Activated gamma-delta T cell treated with Interleukin-2 at 50 U/mL for 16 hours (primary cell): Measurements from ENCODE around the gene SYNDIG1L.
"Not testable (repeated sequence)": the region's sequence is repeated elsewhere in the genome, so short reads cannot be mapped to it uniquely, and the experiment has no call there.

Source experiments
- DNase-seq: peaks from one replicate; pipeline ENCODE4 v3.0.0-alpha.2; 2020

The SYNDIG1L gene

DNA sequence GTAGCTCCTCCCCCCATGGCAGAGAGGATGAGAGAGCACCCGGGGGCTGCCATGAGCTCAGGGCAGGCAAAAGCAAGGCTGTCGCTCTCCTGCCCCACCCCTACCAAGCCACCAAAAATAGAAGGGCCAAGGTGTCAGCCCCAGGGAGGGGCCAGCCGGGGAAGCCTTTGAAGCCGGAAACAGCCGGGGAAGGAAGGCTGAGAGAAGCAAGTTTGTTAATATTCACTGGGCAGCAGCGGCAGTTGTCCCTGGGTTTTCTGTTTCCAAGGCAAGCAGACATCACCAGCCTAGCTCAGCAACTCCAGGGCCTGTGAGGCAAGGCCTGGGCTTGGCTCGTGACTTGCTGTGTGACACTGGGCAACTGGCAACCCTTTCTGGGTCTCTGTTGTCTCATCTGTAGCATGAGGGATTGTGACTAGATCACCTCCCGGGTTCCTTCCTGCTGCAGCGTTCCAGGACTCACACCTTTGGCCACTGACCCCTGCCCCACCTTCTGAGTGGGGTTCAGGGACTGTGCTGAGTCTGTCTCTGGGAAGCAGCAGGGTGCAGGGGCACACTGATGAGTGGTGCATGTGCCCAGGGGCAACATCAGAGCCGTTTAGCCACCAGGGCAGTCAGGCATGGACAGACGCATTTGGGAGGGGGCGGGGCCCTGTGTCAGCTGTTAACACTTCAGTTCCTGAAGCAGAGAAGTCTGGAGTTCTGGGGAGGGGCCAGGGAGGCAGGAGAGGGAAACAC, 24.3 kb downstream of the SYNDIG1L start:
- DNase-seq: peak; percentile 64

DNA sequence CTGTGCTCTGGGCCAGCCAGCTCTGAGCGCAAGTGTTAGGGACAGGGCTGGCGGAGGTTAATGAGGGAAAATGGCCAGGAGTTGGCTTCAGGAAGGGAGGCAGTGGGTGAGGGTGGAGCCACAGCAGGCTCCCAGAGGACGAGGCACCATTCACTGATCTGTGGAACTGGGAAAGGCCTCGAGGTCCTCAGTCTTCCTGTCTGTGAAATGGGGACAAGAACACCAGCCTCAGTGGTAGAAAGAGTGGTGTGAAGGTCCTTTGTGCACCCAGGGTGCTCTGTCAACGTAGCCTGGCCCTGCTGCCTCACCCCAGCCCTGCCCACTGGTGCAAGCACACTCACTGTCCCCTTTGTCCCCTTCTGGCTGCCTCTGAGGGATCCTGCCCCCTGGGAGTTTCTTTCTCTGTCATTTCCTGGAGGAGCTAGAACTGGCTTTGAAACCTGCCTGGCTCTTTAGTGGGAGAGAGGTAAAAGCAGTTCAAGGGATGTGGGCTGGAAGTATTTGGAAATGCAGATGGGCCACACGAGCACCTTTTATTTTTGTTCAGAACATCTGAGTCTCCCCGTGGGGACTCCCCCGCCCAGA, 25.0 kb downstream of the SYNDIG1L start:
- no peak for DNase-seq

DNA sequence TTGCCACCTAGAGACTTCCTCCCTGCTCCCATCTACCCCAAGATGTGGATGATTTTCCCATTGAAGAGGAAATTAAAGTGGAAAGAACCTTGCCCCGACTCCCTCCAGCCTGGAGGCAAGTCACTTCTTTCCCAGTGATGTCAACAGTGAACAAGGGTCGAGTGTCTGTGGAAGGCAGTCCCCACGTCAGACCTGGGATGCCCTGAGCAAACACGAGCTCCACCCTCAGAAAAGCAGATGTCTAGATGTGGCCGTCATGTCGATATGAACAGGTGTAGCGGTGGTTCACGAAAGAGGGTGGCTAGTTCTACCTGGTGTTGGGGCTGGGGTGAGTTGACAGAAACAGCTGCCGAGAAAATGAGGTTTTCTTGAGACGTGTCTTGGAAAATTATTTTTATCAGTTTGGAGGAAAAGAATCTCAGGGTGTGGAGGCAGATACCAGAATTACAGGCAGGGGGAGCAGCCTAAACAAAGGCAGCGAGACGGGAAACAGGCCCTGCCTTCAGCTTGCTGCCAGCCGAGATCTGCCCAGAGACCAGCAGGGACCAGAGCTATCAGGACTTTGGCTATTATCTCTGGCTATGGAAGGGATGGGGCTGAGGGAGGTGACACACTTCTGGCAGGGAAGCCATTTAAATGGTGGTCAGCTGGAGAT, 25.9 kb downstream of the SYNDIG1L start:
- DNase-seq: no peak

DNA sequence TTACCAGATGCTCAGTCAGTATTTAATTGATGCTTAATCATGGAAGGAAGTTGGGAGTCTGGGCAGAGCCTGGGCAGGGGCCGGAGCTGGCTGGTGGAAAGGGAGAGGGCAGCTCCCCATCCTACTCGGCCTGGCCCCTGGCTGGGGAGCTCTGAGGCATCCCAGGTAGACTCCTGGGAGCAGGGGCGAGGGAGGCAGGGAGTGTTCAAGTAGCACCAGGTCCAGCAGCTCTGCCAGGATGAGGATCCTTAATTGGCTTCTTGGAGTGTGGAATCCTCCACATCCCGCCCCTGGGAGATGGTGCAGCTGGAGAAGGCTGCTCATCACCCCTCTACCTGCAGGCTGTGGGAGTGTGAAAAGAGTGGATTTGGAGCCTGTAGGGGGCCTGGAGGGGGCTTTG, 30.9 kb downstream of the SYNDIG1L start:
- no peak for DNase-seq

DNA sequence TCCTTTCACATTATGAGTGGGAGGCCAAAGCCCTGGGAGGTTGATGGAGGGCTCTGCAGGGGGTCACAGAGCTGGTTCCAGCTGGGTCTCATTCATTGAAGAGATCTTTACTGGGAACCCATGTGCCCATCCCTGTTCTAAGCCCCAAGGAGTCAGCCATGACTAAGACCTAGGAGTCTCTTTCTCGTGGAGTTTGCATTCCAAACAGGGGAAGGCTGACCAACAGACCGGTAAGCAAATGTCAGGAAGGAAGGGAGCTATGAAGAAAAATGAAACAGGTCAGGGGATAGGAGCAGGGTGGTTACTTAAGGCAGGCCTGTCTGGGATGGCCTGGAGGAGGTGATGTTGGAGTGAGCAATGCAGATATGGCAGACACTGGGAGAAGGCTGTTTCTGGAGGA, 31.5 kb downstream of the SYNDIG1L start:
- no peak for DNase-seq

DNA sequence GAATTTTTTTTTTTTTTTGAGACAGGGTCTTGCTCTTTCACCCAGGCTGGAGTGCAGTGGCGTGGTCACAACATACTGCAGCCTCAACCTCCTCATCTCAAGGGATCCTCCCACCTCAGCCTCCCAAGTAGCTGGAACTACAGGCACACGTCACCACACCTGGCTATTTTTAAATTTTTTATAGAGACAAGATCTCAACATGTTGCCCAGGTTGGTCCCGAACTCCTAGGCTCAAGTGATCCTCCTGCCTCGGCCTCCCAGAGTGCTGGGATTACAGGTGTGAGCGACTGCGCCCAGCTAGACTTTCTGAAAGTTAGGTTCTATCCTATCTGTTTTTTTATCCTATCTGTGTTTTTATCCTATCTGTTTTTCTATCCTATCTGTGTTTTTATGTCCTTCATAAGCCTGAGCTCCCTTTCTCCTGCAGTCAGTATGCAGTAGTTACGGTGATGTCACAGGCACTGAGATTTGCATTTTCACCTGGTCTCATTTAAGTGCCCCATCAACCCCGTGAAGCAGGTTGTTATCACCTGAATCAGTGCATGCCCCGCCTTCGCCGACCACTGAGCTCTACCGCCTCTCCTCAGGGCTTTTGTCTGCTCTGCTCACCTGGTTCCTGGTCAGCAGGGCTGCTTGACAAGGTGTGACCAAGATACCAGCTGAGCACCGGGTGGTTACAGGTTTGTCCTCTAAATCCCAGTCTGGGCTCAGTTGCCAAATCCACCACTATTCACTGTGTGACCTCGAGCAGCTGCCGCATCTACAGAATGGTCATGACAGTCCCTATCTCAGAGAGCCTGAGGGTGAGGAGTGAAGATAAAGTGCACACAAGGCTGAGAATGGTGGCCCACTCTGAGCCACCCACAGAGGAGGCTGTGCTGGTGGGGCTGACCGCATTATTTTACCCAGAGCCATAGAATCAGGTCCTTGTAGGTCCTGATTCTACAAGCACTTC, 33.1 kb downstream of the SYNDIG1L start:
- no peak for DNase-seq

DNA sequence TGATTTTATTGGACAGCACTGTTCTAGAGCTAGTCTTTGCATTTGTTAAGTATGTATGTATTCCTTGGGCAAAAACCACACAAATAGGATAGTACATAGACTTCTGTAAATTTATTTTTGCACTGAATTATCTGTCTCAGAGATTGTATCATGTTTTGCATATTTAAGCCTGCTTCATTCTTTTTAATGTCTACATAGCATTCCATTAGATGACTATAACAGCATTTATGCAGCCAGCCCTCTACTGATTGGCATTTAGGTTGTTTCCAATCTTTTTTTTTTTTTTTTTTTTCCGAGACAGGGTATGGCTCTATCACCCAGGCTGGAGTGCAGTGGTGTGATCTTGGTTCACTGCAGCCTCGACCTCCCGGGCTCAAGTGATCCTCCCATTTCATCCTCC, 34.5 kb downstream of the SYNDIG1L start:
- no peak for DNase-seq

DNA sequence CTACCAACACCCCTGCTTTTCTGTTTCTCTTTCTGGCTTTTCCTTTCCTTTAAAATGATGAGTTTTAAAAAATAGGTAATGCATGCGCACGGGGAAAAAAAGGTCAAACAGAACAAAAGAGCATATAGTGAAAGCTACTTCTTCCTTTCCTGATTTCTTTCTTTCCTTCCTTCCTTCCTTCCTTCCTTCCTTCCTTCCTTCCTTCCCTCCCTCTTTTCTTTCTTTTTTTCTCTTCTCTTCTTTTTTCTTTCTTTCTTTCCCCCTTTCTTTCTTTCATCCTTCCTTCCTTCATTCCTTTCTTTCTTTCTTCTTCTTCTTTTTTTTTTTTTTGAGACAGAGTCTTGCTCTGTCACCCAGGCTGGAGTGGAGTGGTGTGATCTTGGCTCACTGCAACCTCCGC, 35.5 kb downstream of the SYNDIG1L start:
- not testable (repeated sequence) for DNase-seq

DNA sequence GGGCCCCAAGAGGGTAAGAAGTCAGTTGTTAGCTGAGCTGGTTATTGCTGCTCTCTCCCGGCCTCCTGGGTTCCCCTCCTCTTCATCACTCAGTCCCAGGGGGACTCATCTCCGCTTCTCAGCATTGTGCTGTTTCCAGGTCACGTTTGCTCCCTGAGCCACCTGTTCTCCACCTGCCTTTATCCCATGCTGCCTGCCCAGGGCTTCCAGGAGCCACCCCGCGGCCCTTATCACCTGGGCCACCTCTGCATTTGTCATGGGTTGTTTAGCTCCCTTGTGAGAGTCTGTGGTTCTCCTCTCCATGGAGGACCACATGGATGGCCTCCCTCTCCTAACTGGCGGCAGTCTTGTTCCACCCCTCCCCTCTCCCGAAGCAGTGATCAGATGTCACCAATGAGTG, 36.0 kb downstream of the SYNDIG1L start:
- DNase-seq: no peak

DNA sequence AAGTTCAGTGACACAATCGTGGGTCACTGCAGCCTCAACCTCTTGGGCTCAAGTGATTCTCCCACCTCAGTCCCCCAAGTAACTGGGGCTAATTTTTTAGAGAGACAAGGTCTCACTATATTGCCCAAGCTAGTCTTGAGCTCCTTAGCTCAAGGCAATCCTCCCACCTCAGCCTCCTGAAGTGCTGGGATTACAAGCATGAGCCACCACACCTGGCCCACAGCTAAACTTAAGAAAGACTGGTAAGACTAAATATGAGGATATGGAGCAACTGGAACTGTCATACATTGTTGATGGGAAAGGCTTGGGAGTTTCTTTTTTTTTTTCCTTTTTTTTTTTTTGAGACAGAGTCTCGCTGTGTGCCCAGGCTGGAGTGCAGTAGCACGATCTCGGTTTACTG, 43.8 kb downstream of the SYNDIG1L start:
- no peak for DNase-seq

DNA sequence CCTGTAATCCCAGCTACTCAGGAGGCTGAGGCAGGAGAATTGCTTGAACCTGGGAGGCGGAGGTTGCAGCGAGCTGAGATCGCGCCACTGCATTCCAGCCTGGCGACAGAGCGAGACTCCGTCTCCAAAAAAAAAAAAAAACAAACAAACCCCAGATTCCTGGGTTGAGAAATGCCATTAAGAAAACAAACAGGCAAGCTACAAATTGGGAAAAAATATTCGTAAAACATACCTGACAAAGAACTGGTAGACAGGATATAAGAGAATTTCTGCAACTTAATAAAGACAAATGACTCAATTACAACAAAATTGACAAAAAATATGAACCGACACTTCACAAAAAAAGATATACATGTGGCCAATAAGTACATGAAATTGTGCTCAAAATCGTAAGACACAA, 44.4 kb downstream of the SYNDIG1L start:
- DNase-seq: not testable (repeated sequence)

DNA sequence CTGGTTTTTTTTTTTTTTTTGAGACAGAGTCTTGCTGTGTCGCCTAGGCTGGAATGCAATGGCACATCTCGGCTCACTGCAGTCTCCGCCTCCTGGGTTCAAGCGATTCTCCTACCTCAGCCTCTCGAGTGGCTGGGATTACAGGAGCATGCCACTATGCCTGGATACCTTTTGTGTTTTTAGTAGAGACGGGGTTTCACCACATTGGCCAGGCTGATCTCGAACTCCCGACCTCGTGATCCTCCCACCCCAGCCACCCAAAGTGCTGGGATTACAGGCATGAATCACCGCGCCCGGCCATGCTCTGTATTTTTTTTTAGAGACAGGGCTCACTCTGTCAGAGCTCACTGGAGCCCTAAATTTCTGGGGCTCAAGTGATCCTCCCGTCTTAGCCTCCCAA, 45.2 kb downstream of the SYNDIG1L start:
- no peak for DNase-seq

DNA sequence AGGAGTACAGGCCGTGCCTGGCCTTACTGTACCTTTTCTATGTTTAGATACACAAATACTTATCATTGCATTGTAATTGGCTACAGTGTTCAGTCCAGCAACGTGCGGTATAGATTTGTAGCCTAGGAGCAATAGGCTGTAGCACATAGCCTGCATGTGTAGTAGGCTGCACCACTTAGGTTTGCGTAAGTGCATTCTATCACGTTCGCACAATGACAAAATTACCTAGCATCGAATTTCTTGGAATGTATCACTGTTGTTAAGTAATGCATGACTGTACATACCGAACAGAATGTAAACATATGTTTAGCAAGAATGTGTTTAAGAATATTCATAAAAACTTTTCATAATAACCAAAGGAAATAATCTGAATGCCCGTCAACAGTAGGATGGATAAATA, 45.8 kb downstream of the SYNDIG1L start:
- DNase-seq: no peak

DNA sequence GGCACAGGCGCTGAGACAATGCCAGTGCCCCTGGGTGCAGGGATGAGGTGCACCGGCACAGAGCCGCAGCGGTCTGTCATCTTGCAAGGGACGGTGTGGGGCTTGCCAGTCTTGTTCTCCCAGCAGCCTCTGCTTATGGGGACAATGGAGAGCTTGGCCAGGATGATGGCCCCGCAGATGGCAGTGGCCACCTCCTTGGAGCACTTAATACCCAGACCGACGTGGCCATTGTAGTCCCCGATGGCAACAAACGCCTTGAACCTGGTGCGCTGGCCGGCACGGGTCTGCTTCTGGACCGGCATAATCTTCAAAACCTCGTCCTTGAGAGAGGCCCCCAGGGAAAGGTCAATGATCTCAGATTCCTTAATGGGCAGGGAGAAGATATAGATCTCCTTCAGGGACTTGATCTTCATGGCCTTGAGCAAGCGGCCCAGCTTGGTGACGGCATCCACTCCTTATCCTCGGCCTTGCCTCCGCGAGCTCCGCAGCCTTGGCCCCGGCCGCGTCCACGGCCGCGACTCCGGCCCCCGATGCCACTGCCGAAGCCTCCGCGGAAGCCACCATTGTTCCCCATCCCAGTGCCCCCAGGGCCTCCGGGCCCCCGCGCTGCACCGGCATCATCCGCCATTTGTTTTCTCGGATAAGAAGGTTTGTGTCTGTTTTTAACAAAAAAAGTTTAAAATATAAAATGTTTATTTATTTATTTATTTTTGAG, 47.9 kb downstream of the SYNDIG1L start:
- no peak for DNase-seq

DNA sequence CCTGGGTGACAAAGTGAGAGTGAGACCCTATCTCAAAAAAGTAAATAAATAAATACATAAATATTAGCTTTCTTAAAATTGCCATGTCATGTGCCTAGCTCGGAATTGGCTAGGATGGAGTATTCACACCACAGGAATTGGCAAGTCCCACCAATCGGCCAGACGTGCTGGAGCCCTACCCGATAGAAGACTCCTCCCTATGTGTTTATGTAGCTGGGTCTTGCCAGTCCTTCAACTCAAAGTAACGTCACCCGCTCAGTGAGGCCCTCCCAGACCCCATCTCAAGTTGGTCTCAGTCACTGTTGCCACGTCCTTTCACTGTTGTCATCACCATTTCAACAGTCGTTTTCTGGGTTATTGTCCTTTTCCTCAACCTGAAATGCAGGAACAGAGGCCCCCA, 57.6 kb downstream of the SYNDIG1L start:
- DNase-seq: no peak

DNA sequence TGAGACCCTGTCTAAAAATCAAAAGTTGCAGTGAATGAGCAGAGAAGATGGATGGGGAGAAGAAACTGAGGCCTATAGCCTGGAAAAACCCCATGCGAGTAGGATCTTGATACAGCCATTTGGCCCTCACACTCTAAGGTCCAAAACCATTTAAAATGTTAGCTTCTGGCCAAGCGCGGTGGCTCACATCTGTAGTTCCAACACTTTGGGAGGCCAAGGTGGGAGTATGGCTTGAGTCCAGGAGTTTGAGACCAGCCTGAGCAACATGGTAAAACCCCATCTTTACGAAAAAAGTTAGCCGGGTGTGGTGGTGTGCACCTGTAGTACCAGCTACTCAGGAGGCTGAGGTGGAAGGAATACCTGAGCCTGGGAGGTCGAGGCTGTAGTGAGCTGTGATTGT, 58.0 kb downstream of the SYNDIG1L start:
- DNase-seq: no peak

DNA sequence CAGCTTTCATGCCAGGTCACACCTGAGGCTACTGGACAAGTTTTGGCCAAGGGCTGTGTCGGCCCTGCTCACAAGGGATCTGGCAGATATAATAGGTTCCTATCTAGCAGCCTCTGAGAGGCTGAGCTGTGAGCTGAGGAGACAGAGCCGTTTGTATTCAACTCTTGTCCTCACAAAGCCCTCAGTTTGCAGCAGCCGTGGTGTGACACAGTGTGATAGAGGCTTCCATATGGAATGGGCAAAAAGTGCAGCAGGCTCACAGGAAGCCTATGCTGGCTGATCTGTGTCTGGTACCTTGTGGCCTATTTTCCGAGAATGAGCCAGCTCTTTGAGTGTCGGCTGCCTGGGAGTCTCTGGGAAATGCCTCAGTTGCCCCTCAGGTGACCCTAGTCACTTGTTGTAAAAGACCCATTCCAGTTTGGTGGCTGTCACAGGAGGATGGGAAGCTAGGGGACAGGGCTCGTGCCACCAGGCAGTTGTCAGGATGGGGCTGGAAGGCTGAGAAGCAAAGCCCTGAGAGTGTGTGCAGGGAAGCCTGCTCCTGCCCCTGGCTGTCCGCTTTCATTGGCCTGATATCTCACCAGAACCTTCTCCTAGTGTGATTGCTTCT, 61.6 kb downstream of the SYNDIG1L start:
- DNase-seq: no peak

DNA sequence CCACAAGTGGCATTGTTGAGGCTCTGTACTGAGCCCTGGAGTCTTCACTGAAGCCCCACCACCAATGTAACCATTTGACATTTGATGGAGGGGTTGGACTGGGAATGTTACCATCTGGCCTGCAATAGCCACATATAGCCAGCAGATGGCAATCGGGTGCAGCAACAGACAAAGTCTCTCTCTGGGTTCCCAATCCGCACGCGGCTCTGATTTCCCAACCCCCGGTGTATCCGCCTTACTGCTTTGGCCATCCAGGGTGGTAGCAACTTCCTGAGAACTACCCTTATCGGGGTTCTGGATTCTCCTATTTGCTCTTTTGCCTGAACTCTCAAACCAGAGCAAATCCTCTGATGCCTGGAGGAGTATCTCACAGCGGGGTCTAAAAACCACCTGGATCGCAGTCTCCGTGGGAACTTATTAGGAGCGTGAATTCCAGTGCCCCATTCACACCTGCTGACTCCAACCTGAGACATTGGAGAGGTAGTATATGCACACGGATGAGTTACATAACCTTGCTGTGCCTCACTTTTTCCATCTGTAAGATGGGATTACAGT, 63.6 kb downstream of the SYNDIG1L start:
- peak; percentile 61 for DNase-seq

DNA sequence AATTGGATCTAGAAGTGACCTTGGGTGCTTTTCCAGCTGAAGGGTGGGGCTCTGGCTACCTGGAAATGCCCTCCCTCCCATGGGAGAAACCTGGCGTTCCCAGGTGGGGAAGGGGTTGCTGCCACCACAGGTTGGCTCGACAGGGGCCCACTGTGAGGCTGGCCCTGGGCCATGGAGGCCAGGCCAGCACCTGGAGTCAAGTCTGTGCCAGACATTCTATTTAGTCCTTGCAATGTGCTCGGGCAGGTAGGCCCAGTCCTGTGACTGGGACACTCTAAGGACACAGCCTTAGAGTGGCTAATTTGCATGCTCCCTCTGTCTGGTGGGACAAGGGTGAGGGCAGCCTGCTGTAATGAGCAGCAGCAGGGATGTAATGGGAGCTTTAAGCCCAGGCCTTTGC, 65.8 kb downstream of the SYNDIG1L start:
- no peak for DNase-seq

DNA sequence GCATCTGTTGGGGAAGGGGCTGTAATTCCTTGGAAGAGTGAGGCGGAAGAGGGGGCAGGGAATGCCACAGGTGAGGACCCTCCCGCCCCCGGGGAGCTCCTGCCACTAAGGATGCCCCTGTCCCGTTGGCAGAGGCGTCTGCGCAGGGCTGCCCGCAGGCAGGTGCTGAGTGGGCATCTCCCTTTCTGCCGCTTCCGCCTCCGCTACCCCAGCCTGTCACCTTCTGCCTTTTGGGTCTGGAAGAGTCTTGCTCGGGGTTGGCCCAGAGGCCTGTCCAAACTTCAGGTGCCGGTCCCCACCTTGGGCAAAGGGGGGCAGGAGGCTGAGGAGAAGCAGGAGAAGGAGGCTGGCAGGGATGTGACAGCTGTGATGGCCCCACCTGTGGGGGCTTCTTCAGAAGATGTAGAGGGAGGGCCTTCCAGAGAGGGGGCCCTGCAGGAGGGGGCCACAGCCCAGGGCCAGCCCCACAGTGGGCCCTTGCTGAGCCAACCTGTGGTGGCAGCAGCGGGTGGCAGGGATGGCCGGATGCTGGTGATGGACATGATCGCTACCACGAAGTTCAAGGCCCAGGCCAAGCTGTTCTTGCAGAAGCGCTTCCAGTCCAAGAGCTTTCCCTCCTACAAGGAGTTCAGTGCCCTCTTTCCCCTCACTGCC, 67.7 kb downstream of the SYNDIG1L start:
- no peak for DNase-seq

DNA sequence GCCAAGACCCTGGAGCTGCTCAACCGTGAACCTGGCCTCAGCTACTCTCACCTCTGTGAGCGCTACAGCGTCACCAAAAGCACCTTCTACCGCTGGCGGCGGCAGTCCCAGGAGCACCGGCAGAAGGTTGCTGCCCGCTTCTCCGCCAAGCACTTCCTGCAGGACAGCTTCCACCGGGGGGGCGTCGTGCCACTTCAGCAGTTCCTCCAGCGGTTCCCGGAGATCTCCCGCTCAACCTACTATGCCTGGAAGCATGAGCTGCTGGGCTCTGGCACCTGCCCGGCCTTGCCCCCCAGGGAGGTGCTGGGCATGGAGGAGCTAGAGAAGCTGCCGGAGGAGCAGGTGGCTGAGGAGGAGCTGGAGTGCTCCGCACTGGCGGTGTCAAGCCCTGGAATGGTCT, 68.4 kb downstream of the SYNDIG1L start:
- DNase-seq: no peak
